Right atrium auricular region (tissue), 2 donors: ENCODE results near the gene ASAH2. TPM values are rescaled to one million over a fixed set of nuclear protein-coding genes. Genes with fewer than 3 reads are reported as not detected.
A peak's percentile ranks its signal among the peaks of the same experiment; 100 is the strongest.

Experiments
- DNase-seq: peaks from one replicate; pipeline ENCODE4 v3.0.0-alpha.2; 2019; ENCODE audit warnings: low spot score
- H3K27ac ChIP-seq, 2 donors: fragments of 200-600 bp; sonication (generic); 1 replicate in 1 of 2; 2 replicates in 1 of 2; pipeline ENCODE4 v1.5.1; 2016 to 2019
- H3K27me3 ChIP-seq, 2 donors: fragments of 200-600 bp; sonication (generic); one replicate each; pipeline versions ENCODE4 v1.5.1 to v1.6.0; 2017 to 2019
- H3K36me3 ChIP-seq: fragments of 200-600 bp; sonication (generic); one replicate; pipeline ENCODE4 v1.5.1; 2016
- H3K4me1 ChIP-seq, 2 donors: fragments of 200-600 bp; sonication (generic); one replicate each; pipeline versions ENCODE4 v1.5.1 to v1.6.0; 2017 to 2019
- H3K4me3 ChIP-seq, 2 donors: fragments of 200-600 bp; sonication (generic); 1 replicate in 1 of 2; 2 replicates in 1 of 2; pipeline ENCODE4 v1.5.1; 2017 to 2019; ENCODE audit warnings: mild to moderate bottlenecking in 1 of 2, moderate library complexity in 1 of 2
- H3K9me3 ChIP-seq, 2 donors: fragments of 200-600 bp; sonication (generic); one replicate each; pipeline ENCODE4 v1.5.1; 2019
- total RNA-seq, 2 donors: library from RNA; depleted of rRNA; stranded (reverse); fragments of >200 nt; gene quantifications; one replicate each; pipeline ENCODE4 v1.1.0, GENCODE V29; 2016
- TF ChIP-seq, protein P1 (sequence below), 2 donors: fragments of 200-600 bp; sonication (generic); IDR thresholded peaks; one replicate each; pipeline ENCODE4 v1.5.1; 2019; ENCODE audit warnings: antibody characterized with exemption in 2 of 2

The ASAH2 gene
- total RNA-seq, 2 donors from 2014 or later, result 1.8 to 2.2 TPM

DNA sequence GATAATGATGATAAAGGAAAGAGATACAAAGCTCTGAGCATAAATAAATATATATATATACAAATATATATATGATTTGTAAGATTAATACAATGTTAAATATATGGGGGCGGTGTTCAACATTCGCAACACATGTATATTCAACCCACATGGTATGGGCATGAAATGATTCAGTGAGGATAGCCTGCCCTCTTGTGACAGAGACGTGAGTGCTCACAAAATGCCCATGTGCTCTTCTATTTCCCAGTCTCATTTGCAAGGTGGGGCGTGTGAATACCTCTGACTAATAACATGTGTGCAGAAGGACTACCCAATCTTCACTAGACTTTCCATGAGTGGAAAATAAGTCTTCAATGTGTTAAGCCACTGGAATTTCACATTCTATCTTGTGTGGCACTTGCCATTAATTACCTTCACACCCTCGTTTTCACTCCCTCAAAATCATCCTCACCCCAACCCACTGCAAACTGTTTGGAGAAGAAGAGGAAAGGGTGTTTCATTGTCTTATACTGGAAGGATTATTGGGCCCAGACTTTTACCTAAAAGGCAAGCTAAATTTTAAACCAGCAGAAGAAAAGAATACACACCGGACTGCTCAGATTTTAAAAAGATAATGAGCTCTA lies 26.9 kb downstream of the ASAH2 start:
- TF ChIP-seq, protein P1, sequence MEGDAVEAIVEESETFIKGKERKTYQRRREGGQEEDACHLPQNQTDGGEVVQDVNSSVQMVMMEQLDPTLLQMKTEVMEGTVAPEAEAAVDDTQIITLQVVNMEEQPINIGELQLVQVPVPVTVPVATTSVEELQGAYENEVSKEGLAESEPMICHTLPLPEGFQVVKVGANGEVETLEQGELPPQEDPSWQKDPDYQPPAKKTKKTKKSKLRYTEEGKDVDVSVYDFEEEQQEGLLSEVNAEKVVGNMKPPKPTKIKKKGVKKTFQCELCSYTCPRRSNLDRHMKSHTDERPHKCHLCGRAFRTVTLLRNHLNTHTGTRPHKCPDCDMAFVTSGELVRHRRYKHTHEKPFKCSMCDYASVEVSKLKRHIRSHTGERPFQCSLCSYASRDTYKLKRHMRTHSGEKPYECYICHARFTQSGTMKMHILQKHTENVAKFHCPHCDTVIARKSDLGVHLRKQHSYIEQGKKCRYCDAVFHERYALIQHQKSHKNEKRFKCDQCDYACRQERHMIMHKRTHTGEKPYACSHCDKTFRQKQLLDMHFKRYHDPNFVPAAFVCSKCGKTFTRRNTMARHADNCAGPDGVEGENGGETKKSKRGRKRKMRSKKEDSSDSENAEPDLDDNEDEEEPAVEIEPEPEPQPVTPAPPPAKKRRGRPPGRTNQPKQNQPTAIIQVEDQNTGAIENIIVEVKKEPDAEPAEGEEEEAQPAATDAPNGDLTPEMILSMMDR (IDR thresholded peaks at IDR 0.05), result peak; percentile 25 to 59
- Histone ChIP-seq H3K27ac (no peak overlapping the region), H3K4me3 (no peak overlapping the region), H3K4me1 (no peaks in the 10 kb centered on the region), H3K9me3 (no peaks in the 10 kb centered on the region), H3K27me3 (no peaks in the 10 kb centered on the region), H3K36me3 (no peaks in the 10 kb centered on the region)
- DNase-seq, result no peak

DNA sequence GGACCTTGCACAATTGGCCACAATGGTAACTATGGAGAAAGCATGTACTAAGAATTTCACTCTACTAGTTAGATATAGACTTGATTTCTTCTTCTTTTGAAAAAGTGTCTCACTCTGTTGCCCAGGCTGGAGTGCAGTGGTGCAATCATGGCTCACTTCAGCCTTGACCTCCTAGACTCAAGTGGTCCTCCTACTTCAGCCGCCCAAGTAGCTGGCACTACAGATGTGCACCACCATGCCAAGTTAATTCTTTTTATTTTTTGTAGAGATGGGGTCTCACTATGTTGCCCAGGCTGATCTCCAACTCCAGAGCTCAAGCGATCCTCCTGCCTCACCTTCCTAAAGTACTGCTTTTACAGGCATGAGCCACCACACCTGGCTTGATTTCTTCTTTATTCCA lies 29.1 kb downstream of the ASAH2 start:
- no peaks in the 10 kb centered on the region for H3K27me3 ChIP-seq
- TF ChIP-seq, protein P1 (IDR thresholded peaks at IDR 0.05), result no peak
- no peak overlapping the region for H3K4me3 ChIP-seq
- H3K27ac ChIP-seq, result no peak overlapping the region
- H3K36me3 ChIP-seq, result no peaks in the 10 kb centered on the region
- H3K9me3 ChIP-seq, result no peaks in the 10 kb centered on the region
- no peaks in the 10 kb centered on the region for H3K4me1 ChIP-seq
- no peak for DNase-seq

GRCh38 chr10:50221470-50221869 lies 29.8 kb downstream of the ASAH2 start:
- no peaks in the 10 kb centered on the region for H3K9me3 ChIP-seq
- no peak for DNase-seq
- H3K27ac ChIP-seq, result no peak overlapping the region
- no peaks in the 10 kb centered on the region for H3K27me3 ChIP-seq
- no peaks in the 10 kb centered on the region for H3K36me3 ChIP-seq
- no peaks in the 10 kb centered on the region for H3K4me1 ChIP-seq
- TF ChIP-seq, protein P1 (IDR thresholded peaks at IDR 0.05), result no peak
- H3K4me3 ChIP-seq, result no peak overlapping the region

DNA sequence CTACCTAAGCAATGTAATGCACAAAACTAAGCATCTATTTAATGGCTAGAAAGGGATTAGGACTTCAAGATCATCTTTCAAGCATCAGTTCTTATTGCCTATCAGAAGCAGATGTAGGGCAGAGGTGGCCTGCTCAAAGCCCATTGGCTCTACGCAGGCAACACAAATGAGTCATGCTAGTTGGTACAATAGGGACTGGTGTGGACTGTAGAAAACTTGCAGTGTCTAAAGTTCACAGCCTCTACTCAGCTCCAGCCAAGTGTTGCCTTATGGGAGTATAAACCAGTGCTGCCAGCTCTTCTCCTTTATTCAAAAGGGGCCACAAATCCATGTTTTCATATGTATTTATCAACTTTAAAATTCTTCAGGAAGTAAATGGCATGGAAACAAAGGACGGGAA lies 31.7 kb downstream of the ASAH2 start:
- no peak overlapping the region for H3K27ac ChIP-seq
- no peaks in the 10 kb centered on the region for H3K4me1 ChIP-seq
- TF ChIP-seq, protein P1 (IDR thresholded peaks at IDR 0.05), result no peak
- no peaks in the 10 kb centered on the region for H3K27me3 ChIP-seq
- DNase-seq, result no peak
- H3K9me3 ChIP-seq, result no peaks in the 10 kb centered on the region
- H3K4me3 ChIP-seq, result no peak overlapping the region
- no peaks in the 10 kb centered on the region for H3K36me3 ChIP-seq

DNA sequence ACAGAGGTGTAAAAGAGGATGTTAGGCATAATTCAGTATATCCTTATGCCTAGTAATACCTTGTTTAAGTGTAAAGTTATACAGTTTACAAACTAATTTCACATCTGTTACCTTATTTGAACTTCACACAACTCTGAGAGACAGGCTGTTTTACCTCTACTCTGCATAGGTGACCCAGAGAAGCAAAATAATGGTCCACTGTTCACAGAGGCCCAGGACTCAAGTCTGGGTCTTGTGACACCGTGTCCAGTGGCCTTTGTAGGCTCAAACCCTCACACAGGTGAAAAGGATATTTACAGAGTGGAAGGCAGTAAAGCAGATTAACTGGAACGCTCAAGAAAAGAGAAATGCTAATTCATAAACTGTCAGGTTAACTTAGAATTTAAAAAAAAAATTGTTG lies 32.1 kb downstream of the ASAH2 start:
- no peak for DNase-seq
- no peaks in the 10 kb centered on the region for H3K36me3 ChIP-seq
- H3K27ac ChIP-seq, result no peak overlapping the region
- no peaks in the 10 kb centered on the region for H3K9me3 ChIP-seq
- TF ChIP-seq, protein P1 (IDR thresholded peaks at IDR 0.05), result no peak
- H3K27me3 ChIP-seq, result no peaks in the 10 kb centered on the region
- no peak overlapping the region for H3K4me3 ChIP-seq
- H3K4me1 ChIP-seq, result no peaks in the 10 kb centered on the region

DNA sequence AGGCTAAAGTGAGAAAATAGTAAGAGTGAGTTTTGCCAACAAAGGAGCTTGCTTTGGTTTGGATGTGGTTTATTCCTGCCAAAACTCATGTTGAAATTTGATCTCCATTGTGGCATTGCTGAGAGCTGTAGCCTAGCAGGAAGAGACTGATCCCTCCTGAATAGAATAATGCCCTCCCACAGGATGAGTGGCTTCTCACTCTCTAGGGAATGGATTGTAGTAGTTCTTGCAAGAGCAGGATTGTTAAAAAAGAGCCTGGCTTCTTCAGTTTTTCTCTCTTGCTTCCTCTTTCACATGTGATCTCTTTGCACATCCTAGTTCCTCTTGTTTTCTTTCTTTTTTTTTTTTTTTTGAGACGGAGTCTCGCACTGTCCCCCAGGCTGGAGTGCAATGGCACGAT lies 34.4 kb downstream of the ASAH2 start:
- no peaks in the 10 kb centered on the region for H3K36me3 ChIP-seq
- no peaks in the 10 kb centered on the region for H3K9me3 ChIP-seq
- no peak for DNase-seq
- H3K4me1 ChIP-seq, result no peaks in the 10 kb centered on the region
- H3K27ac ChIP-seq, result no peak overlapping the region
- H3K27me3 ChIP-seq, result no peaks in the 10 kb centered on the region
- TF ChIP-seq, protein P1 (IDR thresholded peaks at IDR 0.05), result no peak
- H3K4me3 ChIP-seq, result no peak overlapping the region
